PC-9 (cell line): ENCODE results near the gene MICAL2. TPM values are rescaled to one million over a fixed set of nuclear protein-coding genes. Genes with fewer than 3 reads are reported as not detected.

Experiments
- BruUV-seq: library from RNA; stranded (reverse); fragments of 400-500 nt; replicated peaks from 2 replicates; lab custom pipeline; 2021; lab: Mats Ljungman, UMichigan
- CTCF ChIA-PET: fragments of 300-600 bp; sonication (Branson Sonifier 250); formaldehyde crosslinking; loops from one replicate; lab custom pipeline; 2022; ENCODE audit warnings: antibody characterized with exemption; lab: Charles Lee
- POLR2A ChIA-PET: fragments of 300-600 bp; sonication (Branson Sonifier 250); formaldehyde crosslinking; loops from one replicate; lab custom pipeline; 2022; ENCODE audit warnings: antibody characterized with exemption; ENCODE audit not compliant: unreplicated experiment; lab: Charles Lee
- DNase-seq, 2 experiments: peaks; one replicate each; pipeline versions ENCODE4 v3.0.0 to v3.0.0-alpha.2; 2015 to 2022; ENCODE audit warnings: mixed read lengths in 1 of 2
- H2AFZ ChIP-seq: fragments of 200-600 bp; sonication (generic); 2 replicates; pipeline ENCODE4 v1.8.1; 2017; ENCODE audit warnings: antibody characterized with exemption
- H3F3A ChIP-seq: fragments of 200-600 bp; sonication (generic); 2 replicates; pipeline ENCODE4 v1.8.1; 2017; ENCODE audit warnings: antibody characterized with exemption, mild to moderate bottlenecking, low read depth; ENCODE audit not compliant: insufficient read depth
- H3K27ac ChIP-seq: fragments of 200-600 bp; sonication (generic); 2 replicates; pipeline ENCODE4 v1.6.1; 2016; ENCODE audit warnings: mixed run types
- H3K27me3 ChIP-seq: fragments of 200-600 bp; sonication (generic); 2 replicates; pipeline ENCODE4 v1.6.1; 2016; ENCODE audit warnings: low read depth, mixed run types; ENCODE audit not compliant: insufficient read depth
- H3K36me3 ChIP-seq: fragments of 200-600 bp; sonication (generic); 2 replicates; pipeline ENCODE4 v1.6.1; 2016; ENCODE audit warnings: low read depth, mixed run types
- H3K4me1 ChIP-seq: fragments of 200-600 bp; sonication (generic); replicated peaks from 2 replicates; pipeline ENCODE4 v1.6.1; 2016; ENCODE audit warnings: mixed run types; ENCODE audit not compliant: insufficient read depth
- H3K4me2 ChIP-seq: fragments of 200-600 bp; sonication (generic); 2 replicates; pipeline ENCODE4 v1.6.1; 2017; ENCODE audit warnings: mixed run types
- H3K4me3 ChIP-seq: fragments of 200-600 bp; sonication (generic); 2 replicates; pipeline ENCODE4 v1.6.1; 2016; ENCODE audit warnings: mixed run types
- H3K79me2 ChIP-seq: fragments of 200-600 bp; sonication (generic); 2 replicates; pipeline ENCODE4 v1.6.1; 2017; ENCODE audit warnings: low read depth, mixed run types
- H3K9me2 ChIP-seq: fragments of 200-600 bp; sonication (generic); 2 replicates; pipeline ENCODE4 v1.8.1; 2017; ENCODE audit warnings: mild to moderate bottlenecking; ENCODE audit not compliant: insufficient read depth
- H3K9me3 ChIP-seq: fragments of 200-600 bp; sonication (generic); 2 replicates; pipeline ENCODE4 v1.8.1; 2016; ENCODE audit warnings: low read depth; ENCODE audit not compliant: insufficient read depth
- H4K20me1 ChIP-seq: fragments of 200-600 bp; sonication (generic); 2 replicates; pipeline ENCODE4 v1.8.1; 2017; ENCODE audit not compliant: insufficient read depth
- CTCF ChIP-seq: fragments of 200-600 bp; sonication (generic); conservative IDR thresholded peaks from 2 replicates; pipeline ENCODE4 v1.6.1; 2017; ENCODE audit warnings: mixed run types, antibody characterized with exemption, mild to moderate bottlenecking, moderate library complexity
- EZH2 ChIP-seq: fragments of 200-600 bp; sonication (generic); IDR thresholded peaks from 2 replicates; pipeline ENCODE4 v1.8.0; 2017; ENCODE audit warnings: antibody characterized with exemption, low read depth
- intact Hi-C: fragments of 100-400 bp; cut with micrococcal nuclease; formaldehyde crosslinking; loops from one replicate; pipeline ENCODE4 v1.10.0; 2022; ENCODE audit not compliant: unreplicated experiment
- total RNA-seq: library from RNA; stranded (reverse); gene quantifications from 2 replicates; pipeline ENCODE4 v1.2.3, GENCODE V29; 2021

Gene MICAL2
- total RNA-seq, 1 experiment from 2014 or later, result 32.4 TPM

GRCh38 chr11:12114193-12115033, 4.0 kb downstream of the MICAL2 start:
- CTCF ChIA-PET, result no interaction called here

GRCh38 chr11:12116425-12117032, 6.1 kb downstream of the MICAL2 start:
- H3K9me3 ChIP-seq, result no peaks in the 10 kb centered on the region
- H3K27me3 ChIP-seq, result no peaks in the 10 kb centered on the region
- no peaks in the 10 kb centered on the region; the same call in 1 of the 2 replicates for H3K36me3 ChIP-seq
- no peaks in the 10 kb centered on the region for H4K20me1 ChIP-seq
- H3K27ac ChIP-seq, result no peak overlapping the region
- no peak for DNase-seq
- no peak overlapping the region for H2AFZ ChIP-seq
- H3K79me2 ChIP-seq, result peaks cover 83% of the 10 kb centered on the region
- intact Hi-C loops, result loop anchor here (10.0 kb wide), 1 partner anchor 62 kb away; no protein-coding TSS in a partner anchor
- ChIA-PET POLR2A (no interaction called here), CTCF (no interaction called here)
- no peak overlapping the region for H3K4me3 ChIP-seq
- H3F3A ChIP-seq, result no peaks in the 10 kb centered on the region
- H3K4me1 ChIP-seq, result peaks cover 51% of the 10 kb centered on the region
- no peak overlapping the region for H3K4me2 ChIP-seq
- no peaks in the 10 kb centered on the region for H3K9me2 ChIP-seq
- no TSS peak for BruUV-seq
- TF ChIP-seq CTCF (no peak), EZH2 (no peak)

More at GRCh38 chr11:12114193-12115033, 4.0 kb downstream of the MICAL2 start:
- Histone ChIP-seq H3K9me3 (no peaks in the 10 kb centered on the region), H3K27ac (no peak overlapping the region), H3K36me3 (no peaks in the 10 kb centered on the region; the same call in 1 of the 2 replicates), H3K4me3 (no peak overlapping the region), H3K9me2 (no peaks in the 10 kb centered on the region), H3K4me2 (no peak overlapping the region), H3K4me1 (peaks cover 46% of the 10 kb centered on the region), H4K20me1 (no peaks in the 10 kb centered on the region), H3K27me3 (no peaks in the 10 kb centered on the region), H3F3A (no peaks in the 10 kb centered on the region), H2AFZ (no peak overlapping the region), H3K79me2 (peaks cover 79% of the 10 kb centered on the region)
- DNase-seq, result no peak
- no TSS peak for BruUV-seq
- intact Hi-C loops, result loop anchor here (5.0 to 10.0 kb wide), 2 partner anchors 60 to 168 kb away; no protein-coding TSS in a partner anchor
- POLR2A ChIA-PET, result no interaction called here
- no peak for TF ChIP-seq CTCF
- no peak for TF ChIP-seq EZH2

GRCh38 chr11:12117200-12117599, 6.8 kb downstream of the MICAL2 start:
- Histone ChIP-seq H3K27me3 (no peaks in the 10 kb centered on the region), H4K20me1 (no peaks in the 10 kb centered on the region), H3K9me2 (no peaks in the 10 kb centered on the region), H3K9me3 (no peaks in the 10 kb centered on the region), H3K4me3 (no peak overlapping the region), H3K4me2 (no peak overlapping the region), H3K4me1 (peaks cover 51% of the 10 kb centered on the region), H3K79me2 (peaks cover 76% of the 10 kb centered on the region), H3K27ac (no peak overlapping the region), H3K36me3 (no peaks in the 10 kb centered on the region; the same call in 1 of the 2 replicates), H2AFZ (no peak overlapping the region), H3F3A (no peaks in the 10 kb centered on the region)
- intact Hi-C loops, result loop anchor here (10.0 kb wide), 1 partner anchor 62 kb away; no protein-coding TSS in a partner anchor
- no peak for TF ChIP-seq EZH2
- no peak for TF ChIP-seq CTCF
- no TSS peak for BruUV-seq
- ChIA-PET CTCF (interaction anchor here (0.6 kb wide), 1 partner anchor 32 kb away, joined by 6 read pairs; no protein-coding TSS in a partner anchor), POLR2A (interaction anchor here (0.7 kb wide), 1 partner anchor 9 kb away, joined by 7 read pairs; no protein-coding TSS in a partner anchor)
- no peak for DNase-seq
